Natural killer cell (primary cell): ENCODE data around the gene CDH12. TPM values are rescaled to one million over a fixed set of nuclear protein-coding genes. Genes with fewer than 3 reads are reported as not detected.

Experiments used
- ATAC-seq, 3 donors: fragments of 150-1000 bp in 2 of 3; fragments of 200-7000 bp in 1 of 3; cut with Tn5 transposase; 1 replicate in 1 of 3; 2 replicates in 2 of 3; pipeline ENCODE4 v1.10.0; 2021; ENCODE audit warnings: mild to moderate bottlenecking in 2 of 3, moderate library complexity in 2 of 3
- DNase-seq, 2 donors: peaks; one replicate each; pipeline versions ENCODE4 v3.0.0 to v3.0.0-alpha.2; 2013 to 2021; ENCODE audit warnings: mixed read lengths in 1 of 2
- H3K27ac ChIP-seq: one replicate; pipeline ENCODE4 v1.5.1; 2013; ENCODE audit warnings: mild to moderate bottlenecking, low read length
- H3K27me3 ChIP-seq: one replicate; pipeline ENCODE4 v1.6.1; 2013; ENCODE audit warnings: low read length; ENCODE audit not compliant: control insufficient read depth, insufficient read depth
- H3K36me3 ChIP-seq: one replicate; pipeline ENCODE4 v1.6.1; 2013; ENCODE audit warnings: low read length; ENCODE audit not compliant: control insufficient read depth, insufficient read depth
- H3K4me1 ChIP-seq: one replicate; pipeline ENCODE4 v1.6.1; 2013; ENCODE audit warnings: low read length; ENCODE audit not compliant: control insufficient read depth, insufficient read depth
- H3K4me3 ChIP-seq: one replicate; pipeline ENCODE4 v1.5.1; 2013; ENCODE audit warnings: low read length
- H3K9me3 ChIP-seq: one replicate; pipeline ENCODE4 v1.6.1; 2013; ENCODE audit warnings: low read length; ENCODE audit not compliant: control insufficient read depth, insufficient read depth
- H3K27ac Mint-ChIP-seq, 2 donors: one replicate each; pipeline ENCODE4 v1.8.0; 2022; ENCODE audit warnings: mild to moderate bottlenecking in 2 of 2, mixed read lengths in 2 of 2, moderate library complexity in 1 of 2
- H3K27me3 Mint-ChIP-seq, 2 donors: one replicate each; pipeline ENCODE4 v1.8.0; 2022; ENCODE audit warnings: low read depth in 2 of 2, mixed read lengths in 2 of 2
- H3K36me3 Mint-ChIP-seq: one replicate; pipeline ENCODE4 v1.8.0; 2022; ENCODE audit warnings: mixed read lengths
- H3K4me1 Mint-ChIP-seq, 2 donors: one replicate each; pipeline ENCODE4 v1.8.0; 2022; ENCODE audit warnings: mixed read lengths in 2 of 2
- H3K4me3 Mint-ChIP-seq: one replicate; pipeline ENCODE4 v1.8.0; 2022; ENCODE audit warnings: mild to moderate bottlenecking, moderate library complexity, mixed read lengths
- H3K9me3 Mint-ChIP-seq, 2 donors: one replicate each; pipeline ENCODE4 v1.8.0; 2022; ENCODE audit warnings: mixed read lengths in 2 of 2
- WGBS: methylation state at CpG from one replicate; pipeline ENCODE4 v1.1.7; 2013; ENCODE audit warnings: missing lambda C conversion rate; ENCODE audit not compliant: insufficient coverage; 5-methylcytosine and 5-hydroxymethylcytosine counted together
- intact Hi-C: fragments of 100-400 bp; cut with micrococcal nuclease; formaldehyde crosslinking; loops from one replicate; pipeline ENCODE4 v1.14.2; 2022
- total RNA-seq, 4 donors: library from RNA; stranded (reverse); fragments of 120-200 nt in 1 of 4; gene quantifications; one replicate each; pipeline versions ENCODE4 v1.2.3 to v1.2.4, GENCODE V29; 2013 to 2022
- TF ChIP-seq, protein P1 (sequence below): fragments of 200-600 bp; IDR thresholded peaks from one replicate; pipeline ENCODE4 v1.8.0; 2022; ENCODE audit warnings: antibody characterized with exemption

CDH12 gene
- total RNA-seq, 3 donors from 2014 or later (not counting 1 experiment from before 2014, with no cell fraction given), result not detected

DNA sequence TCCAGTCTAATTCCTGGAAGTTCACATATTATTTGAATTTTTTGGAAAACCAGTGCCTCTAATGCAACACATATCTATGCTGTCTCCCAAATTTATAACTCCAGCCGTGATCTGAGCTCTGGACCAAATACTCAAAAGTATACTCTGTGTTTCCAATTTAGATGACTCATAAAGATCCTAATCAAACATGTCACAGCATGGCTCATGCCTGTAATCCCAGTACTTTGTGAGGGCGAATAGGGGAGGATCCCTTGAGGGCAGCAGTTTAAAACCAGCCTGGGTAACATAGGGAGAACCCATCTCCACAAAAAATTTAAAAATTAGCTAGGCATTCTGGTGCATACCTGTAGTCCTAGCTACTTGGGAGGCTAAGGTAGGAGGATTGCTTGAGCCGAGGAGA is 388.0 kb downstream of the CDH12 start:
- no peaks in the 10 kb centered on the region for H3K27me3 Mint-ChIP-seq
- intact Hi-C loops, result no loop called here
- H3K4me3 Mint-ChIP-seq, result no peak overlapping the region
- no peak for ATAC-seq
- H3K27ac Mint-ChIP-seq, result no peak overlapping the region
- Histone ChIP-seq H3K27me3 (no peaks in the 10 kb centered on the region), H3K36me3 (no peaks in the 10 kb centered on the region), H3K4me3 (no peak overlapping the region), H3K4me1 (no peaks in the 10 kb centered on the region), H3K9me3 (no peaks in the 10 kb centered on the region), H3K27ac (no peak overlapping the region)
- WGBS, result 86% methylated on average over 3 of the region's 3 CpGs
- no peak for DNase-seq
- no peaks in the 10 kb centered on the region for H3K36me3 Mint-ChIP-seq
- H3K9me3 Mint-ChIP-seq, result peaks cover 8 to 21% of the 10 kb centered on the region in 2 donors
- no peaks in the 10 kb centered on the region for H3K4me1 Mint-ChIP-seq
- TF ChIP-seq, protein P1, sequence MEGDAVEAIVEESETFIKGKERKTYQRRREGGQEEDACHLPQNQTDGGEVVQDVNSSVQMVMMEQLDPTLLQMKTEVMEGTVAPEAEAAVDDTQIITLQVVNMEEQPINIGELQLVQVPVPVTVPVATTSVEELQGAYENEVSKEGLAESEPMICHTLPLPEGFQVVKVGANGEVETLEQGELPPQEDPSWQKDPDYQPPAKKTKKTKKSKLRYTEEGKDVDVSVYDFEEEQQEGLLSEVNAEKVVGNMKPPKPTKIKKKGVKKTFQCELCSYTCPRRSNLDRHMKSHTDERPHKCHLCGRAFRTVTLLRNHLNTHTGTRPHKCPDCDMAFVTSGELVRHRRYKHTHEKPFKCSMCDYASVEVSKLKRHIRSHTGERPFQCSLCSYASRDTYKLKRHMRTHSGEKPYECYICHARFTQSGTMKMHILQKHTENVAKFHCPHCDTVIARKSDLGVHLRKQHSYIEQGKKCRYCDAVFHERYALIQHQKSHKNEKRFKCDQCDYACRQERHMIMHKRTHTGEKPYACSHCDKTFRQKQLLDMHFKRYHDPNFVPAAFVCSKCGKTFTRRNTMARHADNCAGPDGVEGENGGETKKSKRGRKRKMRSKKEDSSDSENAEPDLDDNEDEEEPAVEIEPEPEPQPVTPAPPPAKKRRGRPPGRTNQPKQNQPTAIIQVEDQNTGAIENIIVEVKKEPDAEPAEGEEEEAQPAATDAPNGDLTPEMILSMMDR, result no peak

DNA sequence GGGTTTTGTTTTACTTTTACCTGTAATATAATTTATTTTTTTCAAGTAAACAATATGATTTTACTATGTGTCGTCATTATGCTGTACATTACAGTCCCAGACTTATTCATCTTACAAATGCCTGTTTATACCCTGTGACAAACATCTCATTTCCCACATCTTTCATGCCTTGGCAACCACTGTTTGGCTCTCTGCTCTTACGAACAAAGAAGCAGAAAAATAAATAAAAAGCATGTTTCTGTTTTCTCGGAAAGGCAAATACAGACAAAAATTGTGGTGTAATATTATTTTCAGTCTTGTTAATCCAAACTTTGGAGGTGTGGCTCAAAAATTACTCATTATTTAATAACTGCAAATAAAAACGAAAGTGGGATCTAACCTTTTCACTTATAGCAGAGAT is 393.0 kb downstream of the CDH12 start:
- DNase-seq (no peak), ATAC-seq (no peak)
- Histone ChIP-seq H3K9me3 (no peaks in the 10 kb centered on the region), H3K4me3 (no peak overlapping the region), H3K27me3 (no peaks in the 10 kb centered on the region), H3K27ac (no peak overlapping the region), H3K36me3 (no peaks in the 10 kb centered on the region), H3K4me1 (no peaks in the 10 kb centered on the region)
- TF ChIP-seq, protein P1, result no peak
- H3K9me3 Mint-ChIP-seq, result peaks cover 11 to 17% of the 10 kb centered on the region in 2 donors
- H3K4me3 Mint-ChIP-seq, result no peak overlapping the region
- intact Hi-C loops, result no loop called here
- no peaks in the 10 kb centered on the region for H3K4me1 Mint-ChIP-seq
- H3K36me3 Mint-ChIP-seq, result no peaks in the 10 kb centered on the region
- H3K27ac Mint-ChIP-seq, result no peak overlapping the region
- no peaks in the 10 kb centered on the region for H3K27me3 Mint-ChIP-seq
- WGBS, result 70% methylated on average over 1 of the region's 4 CpGs

DNA sequence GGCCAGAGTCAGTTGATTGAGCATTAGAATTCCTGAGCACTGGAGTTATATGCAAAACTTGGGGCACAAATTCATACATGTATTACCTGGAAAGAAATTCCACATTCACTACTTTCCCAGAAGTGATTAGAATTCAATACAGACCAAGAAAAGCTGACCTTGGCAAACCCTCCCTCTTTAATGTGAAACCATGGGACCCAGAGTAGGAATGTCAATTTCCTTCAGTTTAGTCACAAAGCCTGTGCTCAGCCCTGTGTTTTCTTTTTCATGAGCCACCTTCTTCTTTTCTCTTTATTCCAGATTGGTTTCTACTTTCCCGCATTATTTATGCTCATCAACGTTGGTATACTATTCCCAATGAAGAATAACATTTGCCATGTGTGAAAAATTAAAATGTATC is 420.2 kb downstream of the CDH12 start:
- Mint-ChIP-seq H3K36me3 (no peaks in the 10 kb centered on the region), H3K4me1 (no peaks in the 10 kb centered on the region), H3K4me3 (no peak overlapping the region), H3K9me3 (peaks cover 6 to 10% of the 10 kb centered on the region in 2 donors), H3K27me3 (no peaks in the 10 kb centered on the region), H3K27ac (no peak overlapping the region)
- Histone ChIP-seq H3K27ac (no peak overlapping the region), H3K9me3 (no peaks in the 10 kb centered on the region), H3K27me3 (no peaks in the 10 kb centered on the region), H3K36me3 (no peaks in the 10 kb centered on the region), H3K4me3 (no peak overlapping the region), H3K4me1 (no peaks in the 10 kb centered on the region)
- WGBS, result no CpG with 5 or more reads among the region's 2 CpGs
- DNase-seq (no peak), ATAC-seq (no peak)
- intact Hi-C loops, result no loop called here
- TF ChIP-seq, protein P1, result no peak

DNA sequence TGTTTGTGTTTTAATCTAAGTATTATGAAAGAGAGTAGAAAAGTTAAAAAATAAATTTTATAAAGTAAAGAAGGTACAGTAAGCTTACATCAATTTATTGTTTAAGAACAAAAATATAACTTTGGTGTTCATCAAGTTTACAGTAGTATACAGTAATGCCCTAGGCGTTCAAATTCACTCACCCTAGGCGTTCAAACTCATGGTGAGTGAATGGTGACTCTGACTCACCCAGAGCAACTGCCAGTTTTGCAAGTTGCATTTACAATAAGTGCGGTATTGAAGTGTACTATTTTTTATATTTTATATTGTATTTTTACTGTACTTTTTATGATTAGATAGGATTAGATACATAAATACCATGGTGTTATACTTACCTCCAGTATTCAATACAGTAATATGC is 421.3 kb downstream of the CDH12 start:
- Histone ChIP-seq H3K4me1 (no peaks in the 10 kb centered on the region), H3K36me3 (no peaks in the 10 kb centered on the region), H3K4me3 (no peak overlapping the region), H3K27me3 (no peaks in the 10 kb centered on the region), H3K9me3 (no peaks in the 10 kb centered on the region), H3K27ac (no peak overlapping the region)
- H3K36me3 Mint-ChIP-seq, result no peaks in the 10 kb centered on the region
- H3K9me3 Mint-ChIP-seq, result peaks cover 9 to 14% of the 10 kb centered on the region in 2 donors
- 81% methylated on average over 2 of the region's 3 CpGs for WGBS
- H3K4me1 Mint-ChIP-seq, result no peaks in the 10 kb centered on the region
- H3K4me3 Mint-ChIP-seq, result no peak overlapping the region
- H3K27ac Mint-ChIP-seq, result no peak overlapping the region
- TF ChIP-seq, protein P1, result no peak
- intact Hi-C loops, result no loop called here
- DNase-seq, result no peak
- ATAC-seq, result no peak
- H3K27me3 Mint-ChIP-seq, result no peaks in the 10 kb centered on the region
